ENCODE data around the gene MRPL54. TPM values are rescaled to one million over a fixed set of nuclear protein-coding genes. Genes with fewer than 3 reads are reported as not detected.

MRPL54 gene
- total RNA-seq, 2 experiments from 2014 or later = 47.4 to 50.9 TPM

DNA sequence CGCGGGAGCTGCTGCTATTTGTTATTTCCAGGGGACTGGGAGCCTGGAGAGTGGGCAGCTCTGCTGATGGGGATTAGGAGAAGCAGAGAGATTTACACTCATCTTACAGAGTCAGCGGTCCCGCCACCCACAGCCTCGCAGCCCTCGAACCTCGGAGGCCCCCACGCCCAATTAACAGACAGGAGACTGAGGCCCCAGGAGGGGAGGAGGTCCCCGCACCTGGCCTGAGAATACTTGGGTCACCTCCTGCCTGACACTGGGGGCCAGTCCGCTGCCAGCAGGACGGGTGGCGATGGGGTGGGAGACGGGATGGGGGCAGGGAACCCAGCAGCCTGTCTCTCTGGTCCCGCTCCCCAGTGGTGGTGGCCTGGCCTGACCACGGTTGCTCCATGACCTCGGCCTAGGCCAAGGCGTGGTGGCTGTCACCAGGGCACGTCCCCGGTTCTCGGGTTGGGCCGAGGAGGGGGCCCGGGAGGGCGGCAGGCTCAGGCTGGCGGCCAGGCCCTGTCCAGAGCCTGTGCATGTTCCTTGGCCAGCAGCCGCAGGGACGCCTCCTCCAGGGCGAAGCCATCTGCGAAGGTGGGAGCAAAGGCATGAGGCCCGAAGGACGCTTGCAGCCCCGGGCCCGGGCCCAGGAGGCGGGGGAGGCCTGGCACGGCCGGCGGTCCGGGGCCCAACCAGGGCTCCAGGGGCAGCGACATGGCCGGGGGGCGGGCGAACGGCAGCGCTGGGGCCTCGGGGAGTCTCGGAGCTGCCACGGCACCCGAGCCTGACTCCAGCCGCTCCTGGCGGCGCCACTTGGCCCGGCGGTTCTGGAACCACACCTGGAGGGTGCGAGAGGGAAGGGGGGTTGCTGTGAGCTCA, 7.9 kb downstream of the MRPL54 start:
- TF ChIP-seq, protein P1, sequence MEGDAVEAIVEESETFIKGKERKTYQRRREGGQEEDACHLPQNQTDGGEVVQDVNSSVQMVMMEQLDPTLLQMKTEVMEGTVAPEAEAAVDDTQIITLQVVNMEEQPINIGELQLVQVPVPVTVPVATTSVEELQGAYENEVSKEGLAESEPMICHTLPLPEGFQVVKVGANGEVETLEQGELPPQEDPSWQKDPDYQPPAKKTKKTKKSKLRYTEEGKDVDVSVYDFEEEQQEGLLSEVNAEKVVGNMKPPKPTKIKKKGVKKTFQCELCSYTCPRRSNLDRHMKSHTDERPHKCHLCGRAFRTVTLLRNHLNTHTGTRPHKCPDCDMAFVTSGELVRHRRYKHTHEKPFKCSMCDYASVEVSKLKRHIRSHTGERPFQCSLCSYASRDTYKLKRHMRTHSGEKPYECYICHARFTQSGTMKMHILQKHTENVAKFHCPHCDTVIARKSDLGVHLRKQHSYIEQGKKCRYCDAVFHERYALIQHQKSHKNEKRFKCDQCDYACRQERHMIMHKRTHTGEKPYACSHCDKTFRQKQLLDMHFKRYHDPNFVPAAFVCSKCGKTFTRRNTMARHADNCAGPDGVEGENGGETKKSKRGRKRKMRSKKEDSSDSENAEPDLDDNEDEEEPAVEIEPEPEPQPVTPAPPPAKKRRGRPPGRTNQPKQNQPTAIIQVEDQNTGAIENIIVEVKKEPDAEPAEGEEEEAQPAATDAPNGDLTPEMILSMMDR (IDR thresholded peaks at IDR 0.05) = no peak
- H3K27me3 Mint-ChIP-seq = no peaks in the 10 kb centered on the region
- H3K36me3 Mint-ChIP-seq (ENCODE audit: low read depth) = peaks cover 10% of the 10 kb centered on the region
- no peak overlapping the region for H3K4me3 Mint-ChIP-seq
- ATAC-seq = no peak
- H3K9me3 Mint-ChIP-seq = no peaks in the 10 kb centered on the region
- ChIA-PET POLR2A (interaction anchor here (1.4 kb wide), 1 partner anchor 15 kb away, joined by 4 read pairs; no protein-coding TSS in a partner anchor), CTCF (interaction anchor here (0.9 to 2.2 kb wide), 3 partner anchors 13 to 78 kb away, joined by 3 to 6 read pairs (median 3); no protein-coding TSS in a partner anchor)
- no peak overlapping the region for H3K27ac Mint-ChIP-seq
- intact Hi-C loops (cut with micrococcal nuclease) = no loop called here
- peaks cover 7% of the 10 kb centered on the region for H3K4me1 Mint-ChIP-seq (ENCODE audit: low read depth)
- no peak for DNase-seq

- ChIA-PET CTCF (interaction anchor here (0.9 to 2.2 kb wide), 3 partner anchors 13 to 77 kb away, joined by 3 to 6 read pairs (median 3); no protein-coding TSS in a partner anchor), POLR2A (interaction anchor here (0.7 kb wide), 1 partner anchor 47 kb away, joined by 3 read pairs; no protein-coding TSS in a partner anchor)
- ATAC-seq = no peak
- intact Hi-C loops (cut with micrococcal nuclease) = no loop called here
- Mint-ChIP-seq H3K9me3 (no peaks in the 10 kb centered on the region), H3K27me3 (no peaks in the 10 kb centered on the region), H3K4me1 (ENCODE audit: low read depth) (peaks cover 6% of the 10 kb centered on the region), H3K27ac (no peak overlapping the region), H3K4me3 (no peak overlapping the region), H3K36me3 (ENCODE audit: low read depth) (peaks cover 9% of the 10 kb centered on the region)
- TF ChIP-seq, protein P1 (IDR thresholded peaks at IDR 0.05) = no peak
- DNase-seq = no peak
Observed at GRCh38 chr19:3771000-3771905, 8.8 kb downstream of the MRPL54 start.

GRCh38 chr19:3771906-3772455, 9.5 kb downstream of the MRPL54 start, which contains the start of gene RAX2:
RAX2 (minus strand) TSS chr19:3772228; CDS start chr19:3771742, 486 bp downstream.
- Mint-ChIP-seq H3K4me3 (no peak within 1 kb of the TSS), H3K27ac (no peak within 1 kb of the TSS), H3K9me3 (no peaks in the 10 kb centered on the region), H3K36me3 (ENCODE audit: low read depth) (peaks cover 5% of the 10 kb centered on the region), H3K4me1 (ENCODE audit: low read depth) (no peaks in the 10 kb centered on the region), H3K27me3 (no peaks in the 10 kb centered on the region)
- DNase-seq (no peak), ATAC-seq (no peak)
- TF ChIP-seq, protein P1 (IDR thresholded peaks at IDR 0.05) = no peak
- ChIA-PET CTCF (interaction anchor here (2.2 kb wide), 1 partner anchor 12 kb away, joined by 6 read pairs; no protein-coding TSS in a partner anchor), POLR2A (no interaction called here)
- intact Hi-C loops (cut with micrococcal nuclease) = no loop called here

DNA sequence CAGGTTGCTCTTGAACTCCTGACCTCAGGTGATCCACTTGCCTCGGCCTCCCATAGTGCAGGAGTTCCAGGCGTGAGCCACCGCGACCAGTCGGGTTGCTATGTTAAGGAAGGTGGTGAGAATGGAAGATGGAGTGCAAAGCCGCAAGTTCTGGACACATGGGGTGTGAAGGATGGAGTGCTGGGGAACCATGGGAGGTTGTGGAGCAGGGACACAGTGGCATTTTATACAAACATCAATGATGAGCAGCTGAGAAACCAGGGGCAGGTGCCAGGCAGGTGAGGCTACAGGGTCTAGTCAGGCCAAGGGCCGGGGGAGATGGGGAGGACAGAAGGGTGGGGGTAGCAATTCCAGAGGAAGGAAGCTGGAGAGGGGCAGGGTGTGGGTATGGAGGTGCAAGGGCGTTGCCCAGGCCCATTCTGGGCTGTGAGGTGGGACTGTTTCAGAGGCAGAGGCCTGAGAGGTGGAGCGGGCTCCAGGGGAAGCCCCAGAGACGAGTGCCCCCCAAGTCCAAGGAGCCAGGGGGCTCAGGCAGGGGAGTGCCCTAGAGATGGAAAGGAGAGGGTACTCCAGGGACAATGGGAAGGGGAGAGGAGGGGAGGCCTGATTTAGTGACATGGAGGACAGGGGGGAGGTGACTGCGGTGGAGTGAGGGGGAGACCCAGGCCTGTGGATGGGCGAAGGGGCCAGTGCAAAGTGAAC, 11.5 kb downstream of the MRPL54 start:
- H3K36me3 Mint-ChIP-seq (ENCODE audit: low read depth) = peaks cover 6% of the 10 kb centered on the region
- intact Hi-C loops (cut with micrococcal nuclease) = no loop called here
- ChIA-PET POLR2A (interaction anchor here (1.4 kb wide), 1 partner anchor 10 kb away, joined by 5 read pairs; no protein-coding TSS in a partner anchor), CTCF (interaction anchor here (0.6 kb wide), 1 partner anchor 27 kb away, joined by 3 read pairs; no protein-coding TSS in a partner anchor)
- DNase-seq (no peak), ATAC-seq (no peak)
- no peaks in the 10 kb centered on the region for H3K9me3 Mint-ChIP-seq
- no peaks in the 10 kb centered on the region for H3K4me1 Mint-ChIP-seq (ENCODE audit: low read depth)
- H3K4me3 Mint-ChIP-seq = no peak overlapping the region
- TF ChIP-seq, protein P1 (IDR thresholded peaks at IDR 0.05) = no peak
- no peak overlapping the region for H3K27ac Mint-ChIP-seq
- H3K27me3 Mint-ChIP-seq = no peaks in the 10 kb centered on the region

All from activated CD8-positive, alpha-beta T cell treated with anti-CD3 and anti-CD28 coated beads for 36 hours (primary cell).